ENCODE measurements around the gene MFSD2A. TPM values are rescaled to one million over a fixed set of nuclear protein-coding genes. Genes with fewer than 3 reads are reported as not detected.

Gene MFSD2A
- total RNA-seq, 4 donors from 2014 or later: 2.0 to 79.3 (median 13.1) TPM

- Histone ChIP-seq H3K27me3 (no peaks in the 10 kb centered on the region), H3K9me3 (no peaks in the 10 kb centered on the region), H3K27ac (no peak overlapping the region), H3K4me3 (no peak overlapping the region), H3K36me3 (no peaks in the 10 kb centered on the region), H3K4me1 (no peaks in the 10 kb centered on the region)
- in situ Hi-C loops (cut with MboI; ENCODE audit: low pct_ligation_motif_present in 1 of 4, low pct_unique_long_range_greater_than_20kb in 1 of 4, low sequenced_read_pairs in 3 of 4): no loop called here
- WGBS, 2 donors (ENCODE audit: low coverage in 1 of 2): 89% methylated on average over 1 of the region's 1 CpG; no CpG with 5 or more reads in 1 of the 2 donors
- peak; percentile 13 for DNase-seq
- intact Hi-C loops (cut with DNase I; ENCODE audit: low total_unique reads): no loop called here
- TF ChIP-seq POLR2AphosphoS5 (IDR thresholded peaks at IDR 0.05): no peak
- TF ChIP-seq CTCF (IDR thresholded peaks at IDR 0.05): no peak
- no peak for TF ChIP-seq EP300 (IDR thresholded peaks at IDR 0.05; ENCODE audit: low read depth)
- no peak for TF ChIP-seq POLR2A (IDR thresholded peaks at IDR 0.05)
These were observed 41.0 kb downstream of the MFSD2A start for GRCh38 chr1:39995973-39996393.

GRCh38 chr1:39996396-39997004, 41.6 kb downstream of the MFSD2A start:
- H3K27me3 ChIP-seq: no peaks in the 10 kb centered on the region
- intact Hi-C loops (cut with DNase I; ENCODE audit: low total_unique reads) (no loop called here), in situ Hi-C loops (cut with MboI; ENCODE audit: low pct_ligation_motif_present in 1 of 4, low pct_unique_long_range_greater_than_20kb in 1 of 4, low sequenced_read_pairs in 3 of 4) (no loop called here)
- no peak for TF ChIP-seq POLR2A (IDR thresholded peaks at IDR 0.05)
- no peak for TF ChIP-seq POLR2AphosphoS5 (IDR thresholded peaks at IDR 0.05)
- TF ChIP-seq EP300 (IDR thresholded peaks at IDR 0.05; ENCODE audit: low read depth): no peak
- no peak for TF ChIP-seq CTCF (IDR thresholded peaks at IDR 0.05)
- H3K9me3 ChIP-seq: no peaks in the 10 kb centered on the region
- DNase-seq: no peak
- H3K27ac ChIP-seq: no peak overlapping the region
- no peaks in the 10 kb centered on the region for H3K36me3 ChIP-seq
- no peak overlapping the region for H3K4me3 ChIP-seq
- no peaks in the 10 kb centered on the region for H3K4me1 ChIP-seq

- Histone ChIP-seq H3K9me3 (no peaks in the 10 kb centered on the region), H3K4me1 (peaks cover 0 to 3% (median 0%) of the 10 kb centered on the region in 4 donors), H3K4me3 (no peak overlapping the region), H3K36me3 (no peaks in the 10 kb centered on the region), H3K27ac (peak overlapping the region in 1 of 4 donors; percentile 11), H3K27me3 (no peaks in the 10 kb centered on the region)
- whole genome bisulfite sequencing, 2 donors (ENCODE audit: low coverage in 1 of 2): 66 to 72% methylated on average over 2 of the region's 2 CpGs
- in situ Hi-C loops (cut with MboI; ENCODE audit: low pct_ligation_motif_present in 1 of 4, low pct_unique_long_range_greater_than_20kb in 1 of 4, low sequenced_read_pairs in 3 of 4): no loop called here
- TF ChIP-seq CTCF (IDR thresholded peaks at IDR 0.05): no peak
- TF ChIP-seq POLR2AphosphoS5 (IDR thresholded peaks at IDR 0.05): no peak
- no peak for TF ChIP-seq EP300 (IDR thresholded peaks at IDR 0.05; ENCODE audit: low read depth)
- no peak for TF ChIP-seq POLR2A (IDR thresholded peaks at IDR 0.05)
- intact Hi-C loops (cut with DNase I; ENCODE audit: low total_unique reads): no loop called here
- DNase-seq: no peak
These were observed 46.5 kb downstream of the MFSD2A start for GRCh38 chr1:40001456-40001855.

- Histone ChIP-seq H3K27me3 (no peaks in the 10 kb centered on the region), H3K4me1 (peaks cover 0 to 3% (median 0%) of the 10 kb centered on the region in 4 donors), H3K36me3 (no peaks in the 10 kb centered on the region), H3K27ac (no peak overlapping the region), H3K9me3 (no peaks in the 10 kb centered on the region), H3K4me3 (no peak overlapping the region)
- DNase-seq: no peak
- intact Hi-C loops (cut with DNase I; ENCODE audit: low total_unique reads): no loop called here
- TF ChIP-seq EP300 (IDR thresholded peaks at IDR 0.05; ENCODE audit: low read depth) (no peak), CTCF (IDR thresholded peaks at IDR 0.05) (no peak), POLR2A (IDR thresholded peaks at IDR 0.05) (no peak), POLR2AphosphoS5 (IDR thresholded peaks at IDR 0.05) (no peak)
- in situ Hi-C loops (cut with MboI; ENCODE audit: low pct_ligation_motif_present in 1 of 4, low pct_unique_long_range_greater_than_20kb in 1 of 4, low sequenced_read_pairs in 3 of 4): no loop called here
- 64 to 79% methylated on average over 3 to 10 of the region's 10 CpGs for WGBS, 2 donors (ENCODE audit: low coverage in 1 of 2)
These were observed 48.5 kb downstream of the MFSD2A start for GRCh38 chr1:40003156-40004093.

Data from transverse colon (tissue), 4 donors.